Measurements from ENCODE around the gene ADD3. TPM values are rescaled to one million over a fixed set of nuclear protein-coding genes. Genes with fewer than 3 reads are reported as not detected.
A peak's percentile ranks its signal among the peaks of the same experiment; 100 is the strongest.
"Not testable (repeated sequence)": the region's sequence is repeated elsewhere in the genome, so short reads cannot be mapped to it uniquely, and the experiment has no call there.

The ADD3 gene
- total RNA-seq, 1 experiment from 2014 or later, result 86.7 TPM

DNA sequence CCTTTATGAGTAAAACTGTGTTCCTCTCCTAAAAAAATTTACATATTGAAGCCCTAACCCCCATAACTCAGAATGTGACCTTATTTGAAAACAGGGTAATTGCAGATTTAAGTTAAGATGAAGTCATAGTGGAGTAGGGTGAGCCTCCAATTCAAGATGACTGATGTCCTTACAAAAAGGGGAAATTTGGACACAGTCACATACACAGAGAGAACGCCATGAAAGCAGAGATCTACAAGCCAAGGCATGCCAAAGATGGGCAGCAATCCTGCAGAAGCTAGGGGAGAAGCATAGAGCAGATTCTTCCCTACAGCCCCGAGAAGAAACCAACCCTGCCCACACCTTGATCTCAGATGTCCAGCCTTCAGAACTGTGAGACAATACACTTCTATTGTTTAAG is 23.8 kb upstream of the ADD3 start:
- DNase-seq (ENCODE audit: low spot score), result no peak
- Mint-ChIP-seq H3K27me3 (ENCODE audit: low read depth) (no peaks in the 10 kb centered on the region), H3K4me1 (peaks cover 5% of the 10 kb centered on the region; the same call in 1 of the 2 replicates), H3K4me3 (no peak overlapping the region), H3K36me3 (peaks cover 6% of the 10 kb centered on the region), H3K9me3 (peaks cover 12% of the 10 kb centered on the region), H3K27ac (no peak overlapping the region)
- CTCF ChIA-PET, result interaction anchor here (1.0 to 1.7 kb wide), 5 partner anchors 23 to 154 kb away, joined by 3 to 7 read pairs (median 3); partner anchors contain the start of gene ADD3
- no peak for ATAC-seq
- POLR2A ChIA-PET, result no interaction called here
- TF ChIP-seq, protein P1, sequence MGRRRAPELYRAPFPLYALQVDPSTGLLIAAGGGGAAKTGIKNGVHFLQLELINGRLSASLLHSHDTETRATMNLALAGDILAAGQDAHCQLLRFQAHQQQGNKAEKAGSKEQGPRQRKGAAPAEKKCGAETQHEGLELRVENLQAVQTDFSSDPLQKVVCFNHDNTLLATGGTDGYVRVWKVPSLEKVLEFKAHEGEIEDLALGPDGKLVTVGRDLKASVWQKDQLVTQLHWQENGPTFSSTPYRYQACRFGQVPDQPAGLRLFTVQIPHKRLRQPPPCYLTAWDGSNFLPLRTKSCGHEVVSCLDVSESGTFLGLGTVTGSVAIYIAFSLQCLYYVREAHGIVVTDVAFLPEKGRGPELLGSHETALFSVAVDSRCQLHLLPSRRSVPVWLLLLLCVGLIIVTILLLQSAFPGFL (CRISPR knock-in tag; IDR thresholded peaks at IDR 0.05; ENCODE audit: borderline replicate concordance), result no peak
- TF ChIP-seq ELF4 (CRISPR knock-in tag; IDR thresholded peaks at IDR 0.05; ENCODE audit: low read depth), result no peak
- no peak for TF ChIP-seq CREB1 (CRISPR knock-in tag; IDR thresholded peaks at IDR 0.05)
- TF ChIP-seq, protein P2, sequence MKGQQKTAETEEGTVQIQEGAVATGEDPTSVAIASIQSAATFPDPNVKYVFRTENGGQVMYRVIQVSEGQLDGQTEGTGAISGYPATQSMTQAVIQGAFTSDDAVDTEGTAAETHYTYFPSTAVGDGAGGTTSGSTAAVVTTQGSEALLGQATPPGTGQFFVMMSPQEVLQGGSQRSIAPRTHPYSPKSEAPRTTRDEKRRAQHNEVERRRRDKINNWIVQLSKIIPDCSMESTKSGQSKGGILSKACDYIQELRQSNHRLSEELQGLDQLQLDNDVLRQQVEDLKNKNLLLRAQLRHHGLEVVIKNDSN (CRISPR knock-in tag; IDR thresholded peaks at IDR 0.05), result no peak
- TF ChIP-seq, protein P3, sequence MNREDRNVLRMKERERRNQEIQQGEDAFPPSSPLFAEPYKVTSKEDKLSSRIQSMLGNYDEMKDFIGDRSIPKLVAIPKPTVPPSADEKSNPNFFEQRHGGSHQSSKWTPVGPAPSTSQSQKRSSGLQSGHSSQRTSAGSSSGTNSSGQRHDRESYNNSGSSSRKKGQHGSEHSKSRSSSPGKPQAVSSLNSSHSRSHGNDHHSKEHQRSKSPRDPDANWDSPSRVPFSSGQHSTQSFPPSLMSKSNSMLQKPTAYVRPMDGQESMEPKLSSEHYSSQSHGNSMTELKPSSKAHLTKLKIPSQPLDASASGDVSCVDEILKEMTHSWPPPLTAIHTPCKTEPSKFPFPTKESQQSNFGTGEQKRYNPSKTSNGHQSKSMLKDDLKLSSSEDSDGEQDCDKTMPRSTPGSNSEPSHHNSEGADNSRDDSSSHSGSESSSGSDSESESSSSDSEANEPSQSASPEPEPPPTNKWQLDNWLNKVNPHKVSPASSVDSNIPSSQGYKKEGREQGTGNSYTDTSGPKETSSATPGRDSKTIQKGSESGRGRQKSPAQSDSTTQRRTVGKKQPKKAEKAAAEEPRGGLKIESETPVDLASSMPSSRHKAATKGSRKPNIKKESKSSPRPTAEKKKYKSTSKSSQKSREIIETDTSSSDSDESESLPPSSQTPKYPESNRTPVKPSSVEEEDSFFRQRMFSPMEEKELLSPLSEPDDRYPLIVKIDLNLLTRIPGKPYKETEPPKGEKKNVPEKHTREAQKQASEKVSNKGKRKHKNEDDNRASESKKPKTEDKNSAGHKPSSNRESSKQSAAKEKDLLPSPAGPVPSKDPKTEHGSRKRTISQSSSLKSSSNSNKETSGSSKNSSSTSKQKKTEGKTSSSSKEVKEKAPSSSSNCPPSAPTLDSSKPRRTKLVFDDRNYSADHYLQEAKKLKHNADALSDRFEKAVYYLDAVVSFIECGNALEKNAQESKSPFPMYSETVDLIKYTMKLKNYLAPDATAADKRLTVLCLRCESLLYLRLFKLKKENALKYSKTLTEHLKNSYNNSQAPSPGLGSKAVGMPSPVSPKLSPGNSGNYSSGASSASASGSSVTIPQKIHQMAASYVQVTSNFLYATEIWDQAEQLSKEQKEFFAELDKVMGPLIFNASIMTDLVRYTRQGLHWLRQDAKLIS (CRISPR knock-in tag; IDR thresholded peaks at IDR 0.05; ENCODE audit: borderline replicate concordance), result no peak
- TF ChIP-seq HMGA2 (CRISPR knock-in tag; IDR thresholded peaks at IDR 0.05), result no peak
- TF ChIP-seq, protein P4, sequence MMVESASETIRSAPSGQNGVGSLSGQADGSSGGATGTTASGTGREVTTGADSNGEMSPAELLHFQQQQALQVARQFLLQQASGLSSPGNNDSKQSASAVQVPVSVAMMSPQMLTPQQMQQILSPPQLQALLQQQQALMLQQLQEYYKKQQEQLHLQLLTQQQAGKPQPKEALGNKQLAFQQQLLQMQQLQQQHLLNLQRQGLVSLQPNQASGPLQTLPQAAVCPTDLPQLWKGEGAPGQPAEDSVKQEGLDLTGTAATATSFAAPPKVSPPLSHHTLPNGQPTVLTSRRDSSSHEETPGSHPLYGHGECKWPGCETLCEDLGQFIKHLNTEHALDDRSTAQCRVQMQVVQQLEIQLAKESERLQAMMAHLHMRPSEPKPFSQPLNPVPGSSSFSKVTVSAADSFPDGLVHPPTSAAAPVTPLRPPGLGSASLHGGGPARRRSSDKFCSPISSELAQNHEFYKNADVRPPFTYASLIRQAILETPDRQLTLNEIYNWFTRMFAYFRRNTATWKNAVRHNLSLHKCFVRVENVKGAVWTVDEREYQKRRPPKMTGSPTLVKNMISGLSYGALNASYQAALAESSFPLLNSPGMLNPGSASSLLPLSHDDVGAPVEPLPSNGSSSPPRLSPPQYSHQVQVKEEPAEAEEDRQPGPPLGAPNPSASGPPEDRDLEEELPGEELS (CRISPR knock-in tag; IDR thresholded peaks at IDR 0.05), result no peak

DNA sequence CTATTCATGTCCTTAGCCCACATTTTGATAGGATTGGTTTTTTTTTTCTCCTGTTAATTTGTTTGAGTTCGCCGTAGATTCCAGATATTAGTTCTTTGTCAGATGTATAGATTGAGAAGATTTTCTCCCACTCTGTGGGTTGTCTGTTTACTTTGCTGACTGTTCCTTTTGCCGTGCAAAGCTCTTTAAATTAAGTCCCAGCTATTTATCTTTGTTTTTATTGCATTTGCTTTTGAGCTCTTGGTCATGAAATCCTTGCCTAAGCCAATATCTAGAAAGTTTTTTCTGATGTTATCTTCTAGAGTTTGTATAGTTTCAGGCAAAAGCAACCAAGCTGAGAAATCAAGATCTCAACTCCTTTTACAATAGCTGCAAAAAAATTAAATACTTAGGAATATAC is 22.0 kb upstream of the ADD3 start:
- peaks cover 12% of the 10 kb centered on the region for H3K9me3 Mint-ChIP-seq
- POLR2A ChIA-PET; H3K27ac Mint-ChIP-seq; H3K4me3 Mint-ChIP-seq; H3K4me1 Mint-ChIP-seq; DNase-seq (ENCODE audit: low spot score); ATAC-seq; H3K36me3 Mint-ChIP-seq; H3K27me3 Mint-ChIP-seq (ENCODE audit: low read depth): not testable (repeated sequence)
- CTCF ChIA-PET, result interaction anchor here (0.8 kb wide), 1 partner anchor 102 kb away, joined by 3 read pairs; no protein-coding TSS in a partner anchor

DNA sequence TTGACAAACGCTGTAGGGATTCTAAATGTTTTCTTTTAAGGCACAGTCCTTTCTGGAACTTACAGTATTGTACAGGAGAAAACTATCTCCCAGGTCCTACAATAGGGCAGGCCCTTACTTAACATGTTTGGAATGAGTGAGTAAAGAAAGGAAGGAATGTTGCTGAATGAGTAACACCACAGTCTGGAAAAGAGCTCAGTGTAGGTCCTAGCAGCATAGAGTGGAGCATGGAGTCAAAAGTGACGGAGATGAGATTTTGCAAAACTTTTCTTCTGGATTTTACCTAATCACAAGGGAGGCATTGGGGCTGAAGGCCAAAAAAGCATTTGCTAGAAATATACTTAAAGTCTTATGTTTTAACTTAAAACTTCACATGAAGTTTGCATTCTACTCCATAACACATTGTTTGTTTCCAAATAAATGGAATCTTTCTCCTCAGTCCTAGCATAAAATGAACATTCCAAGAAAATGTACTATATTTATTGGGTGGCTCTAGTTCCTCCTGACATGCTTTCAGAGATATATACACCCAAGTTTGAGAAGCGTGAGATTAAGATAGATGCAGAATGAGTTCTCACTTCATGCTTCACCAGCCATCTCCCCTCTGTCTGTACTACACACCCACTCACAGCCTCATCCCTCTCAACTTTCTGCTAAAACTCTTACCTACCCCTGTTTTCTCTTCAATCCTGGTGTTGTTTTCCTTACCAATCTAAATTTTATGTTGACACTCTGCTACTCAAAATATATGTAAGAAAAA is 20.2 kb upstream of the ADD3 start:
- DNase-seq (ENCODE audit: low spot score) (no peak), ATAC-seq (peak; percentile 81)
- CTCF ChIA-PET, result interaction anchor here (2.8 to 3.0 kb wide), 2 partner anchors 8 to 104 kb away, joined by 16 to 35 read pairs; no protein-coding TSS in a partner anchor
- H3K27me3 Mint-ChIP-seq (ENCODE audit: low read depth), result no peaks in the 10 kb centered on the region
- peaks cover 5% of the 10 kb centered on the region; the same call in 1 of the 2 replicates for H3K4me1 Mint-ChIP-seq
- H3K9me3 Mint-ChIP-seq, result peaks cover 12% of the 10 kb centered on the region
- POLR2A ChIA-PET, result interaction anchor here (0.9 kb wide), 1 partner anchor 23 kb away, joined by 4 read pairs; no protein-coding TSS in a partner anchor
- no peak overlapping the region for H3K4me3 Mint-ChIP-seq
- H3K36me3 Mint-ChIP-seq, result peaks cover 6% of the 10 kb centered on the region
- no peak overlapping the region for H3K27ac Mint-ChIP-seq
- TF ChIP-seq TEAD1 (CRISPR knock-in tag; IDR thresholded peaks at IDR 0.05), result no peak
- no peak for TF ChIP-seq NR3C1 (CRISPR knock-in tag; conservative IDR thresholded peaks at IDR 0.05; ENCODE audit: low read depth)
- TF ChIP-seq, protein P5, sequence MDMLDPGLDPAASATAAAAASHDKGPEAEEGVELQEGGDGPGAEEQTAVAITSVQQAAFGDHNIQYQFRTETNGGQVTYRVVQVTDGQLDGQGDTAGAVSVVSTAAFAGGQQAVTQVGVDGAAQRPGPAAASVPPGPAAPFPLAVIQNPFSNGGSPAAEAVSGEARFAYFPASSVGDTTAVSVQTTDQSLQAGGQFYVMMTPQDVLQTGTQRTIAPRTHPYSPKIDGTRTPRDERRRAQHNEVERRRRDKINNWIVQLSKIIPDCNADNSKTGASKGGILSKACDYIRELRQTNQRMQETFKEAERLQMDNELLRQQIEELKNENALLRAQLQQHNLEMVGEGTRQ (CRISPR knock-in tag; IDR thresholded peaks at IDR 0.05), result no peak
- TF ChIP-seq FOXP1 (CRISPR knock-in tag; IDR thresholded peaks at IDR 0.05; ENCODE audit: borderline replicate concordance), result no peak
- no peak for TF ChIP-seq FOXJ3 (CRISPR knock-in tag; IDR thresholded peaks at IDR 0.05; ENCODE audit: borderline replicate concordance)
- TF ChIP-seq, protein P6, sequence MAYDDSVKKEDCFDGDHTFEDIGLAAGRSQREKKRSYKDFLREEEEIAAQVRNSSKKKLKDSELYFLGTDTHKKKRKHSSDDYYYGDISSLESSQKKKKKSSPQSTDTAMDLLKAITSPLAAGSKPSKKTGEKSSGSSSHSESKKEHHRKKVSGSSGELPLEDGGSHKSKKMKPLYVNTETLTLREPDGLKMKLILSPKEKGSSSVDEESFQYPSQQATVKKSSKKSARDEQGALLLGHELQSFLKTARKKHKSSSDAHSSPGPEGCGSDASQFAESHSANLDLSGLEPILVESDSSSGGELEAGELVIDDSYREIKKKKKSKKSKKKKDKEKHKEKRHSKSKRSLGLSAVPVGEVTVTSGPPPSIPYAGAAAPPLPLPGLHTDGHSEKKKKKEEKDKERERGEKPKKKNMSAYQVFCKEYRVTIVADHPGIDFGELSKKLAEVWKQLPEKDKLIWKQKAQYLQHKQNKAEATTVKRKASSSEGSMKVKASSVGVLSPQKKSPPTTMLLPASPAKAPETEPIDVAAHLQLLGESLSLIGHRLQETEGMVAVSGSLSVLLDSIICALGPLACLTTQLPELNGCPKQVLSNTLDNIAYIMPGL (CRISPR knock-in tag; IDR thresholded peaks at IDR 0.05), result no peak
- TF ChIP-seq OVOL2 (CRISPR knock-in tag; IDR thresholded peaks at IDR 0.05; ENCODE audit: borderline replicate concordance), result no peak
- no peak for TF ChIP-seq JAZF1 (CRISPR knock-in tag; IDR thresholded peaks at IDR 0.05)
- TF ChIP-seq CREM (CRISPR knock-in tag; IDR thresholded peaks at IDR 0.05), result no peak
- no peak for TF ChIP-seq TCF7 (CRISPR knock-in tag; IDR thresholded peaks at IDR 0.05; ENCODE audit: low read depth)
- TF ChIP-seq GTF2I (CRISPR knock-in tag; conservative IDR thresholded peaks at IDR 0.05), result no peak
- TF ChIP-seq, protein P7, sequence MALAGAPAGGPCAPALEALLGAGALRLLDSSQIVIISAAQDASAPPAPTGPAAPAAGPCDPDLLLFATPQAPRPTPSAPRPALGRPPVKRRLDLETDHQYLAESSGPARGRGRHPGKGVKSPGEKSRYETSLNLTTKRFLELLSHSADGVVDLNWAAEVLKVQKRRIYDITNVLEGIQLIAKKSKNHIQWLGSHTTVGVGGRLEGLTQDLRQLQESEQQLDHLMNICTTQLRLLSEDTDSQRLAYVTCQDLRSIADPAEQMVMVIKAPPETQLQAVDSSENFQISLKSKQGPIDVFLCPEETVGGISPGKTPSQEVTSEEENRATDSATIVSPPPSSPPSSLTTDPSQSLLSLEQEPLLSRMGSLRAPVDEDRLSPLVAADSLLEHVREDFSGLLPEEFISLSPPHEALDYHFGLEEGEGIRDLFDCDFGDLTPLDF (CRISPR knock-in tag; IDR thresholded peaks at IDR 0.05), result no peak

All from WTC11 (cell line).